Adrenal gland (tissue), 12 donors: Measurements from ENCODE around the gene BEND2. TPM values are rescaled to one million over a fixed set of nuclear protein-coding genes. Genes with fewer than 3 reads are reported as not detected.

Experiments used
- DNase-seq, 7 donors: peaks; one replicate each; pipeline ENCODE4 v3.0.0-alpha.2; 2019 to 2020
- H3K27ac ChIP-seq, 5 donors: fragments of 200-600 bp; sonication (generic) in 4 of 5; 1 replicate in 3 of 5; 2 replicates in 2 of 5; pipeline versions ENCODE4 v1.5.1 to v1.8.0; 2016 to 2020; ENCODE audit warnings: mild to moderate bottlenecking in 1 of 5
- H3K27me3 ChIP-seq: fragments of 200-600 bp; 2 replicates; pipeline ENCODE4 v1.8.0; 2021
- H3K36me3 ChIP-seq, 2 donors: fragments of 200-600 bp; replicated peaks in 1 of 2; 1 replicate in 1 of 2; 2 replicates in 1 of 2; pipeline versions ENCODE4 v1.5.1 to v1.8.0; 2018 to 2022
- H3K4me1 ChIP-seq, 2 donors: fragments of 200-600 bp; replicated peaks in 1 of 2; 1 replicate in 1 of 2; 2 replicates in 1 of 2; pipeline versions ENCODE4 v1.5.1 to v1.8.0; 2018 to 2021
- H3K4me3 ChIP-seq, 4 donors: fragments of 200-600 bp; sonication (generic) in 3 of 4; one replicate each; pipeline ENCODE4 v1.5.1; 2016 to 2018
- H3K9me3 ChIP-seq, 3 donors: fragments of 200-600 bp; sonication (generic) in 1 of 3; replicated peaks in 1 of 3; 1 replicate in 2 of 3; 2 replicates in 1 of 3; pipeline versions ENCODE4 v1.5.1 to v1.8.0; 2016 to 2021
- POLR2A ChIP-seq, 2 donors: fragments of 450-650 bp; IDR thresholded peaks; one replicate each; pipeline ENCODE4 v1.6.1; 2017; ENCODE audit warnings: antibody characterized with exemption in 2 of 2, mild to moderate bottlenecking in 2 of 2, moderate library complexity in 1 of 2
- WGBS, 4 donors: extraction: QIAGEN DNeasy Blood & Tissue Kit in 2 of 4; methylation state at CpG; one replicate each; pipeline versions ENCODE4 v1.1.5 to v1.1.7; 2013 to 2017; 5-methylcytosine and 5-hydroxymethylcytosine counted together
- intact Hi-C, 2 donors: fragments of 100-400 bp; cut with DNase I; formaldehyde crosslinking; loops; one replicate each; pipeline versions ENCODE4 v1.14.1 to v1.15.0; 2022 to 2023
- polyA plus RNA-seq, 3 donors: library from polyadenylated mRNA; stranded (reverse); fragments of 200-250 nt in 2 of 3; fragments of 350-450 nt in 1 of 3; fragmentation: Illumina TruSeq in 1 of 3; extraction: RNeasy Lipid Tissue Mini Kit (QIAGEN cat#74804) in 1 of 3; gene quantifications; one replicate each; pipeline ENCODE4 v1.2.3, GENCODE V29; 2013 to 2014
- total RNA-seq, 9 donors: library from RNA; depleted of rRNA in 4 of 9; stranded (reverse); fragments of >200 nt in 4 of 9; fragments of 120-200 nt in 1 of 9; fragmentation: NEBNext Ultra II Directional in 1 of 9; extraction: Animal tissue kit (Norgen Biotek cat#: 25700) in 1 of 9; gene quantifications; one replicate each; pipeline versions ENCODE4 v1.1.0 to v1.2.4, GENCODE V29; 2013 to 2023
- TF ChIP-seq, protein P1 (sequence below), 6 experiments: fragments of 450-650 bp in 4 of 6; fragments of 200-600 bp in 2 of 6; sonication (generic) in 1 of 6; IDR thresholded peaks; 1 replicate in 5 of 6; 2 replicates in 1 of 6; pipeline versions ENCODE4 v1.5.1 to v1.8.0; 2016 to 2021; ENCODE audit warnings: antibody characterized with exemption in 6 of 6, mild to moderate bottlenecking in 2 of 6, moderate library complexity in 1 of 6
- donor health status: healthy with polysubstance abuse.
- donor health status: Bipolar disorder and iron deficiency.
- donor health status: DM: yes; HTN: yes; CAD: no.
- donor health status: DM: no; HTN: no; CAD: no.
- donor health status: DM: no; HTN: no; CAD: no.
- donor health status: DM: yes; HTN: yes; CAD: no.

BEND2 gene
- total and polyA plus RNA-seq, 12 donors: 0.06 TPM; not detected in 11

DNA sequence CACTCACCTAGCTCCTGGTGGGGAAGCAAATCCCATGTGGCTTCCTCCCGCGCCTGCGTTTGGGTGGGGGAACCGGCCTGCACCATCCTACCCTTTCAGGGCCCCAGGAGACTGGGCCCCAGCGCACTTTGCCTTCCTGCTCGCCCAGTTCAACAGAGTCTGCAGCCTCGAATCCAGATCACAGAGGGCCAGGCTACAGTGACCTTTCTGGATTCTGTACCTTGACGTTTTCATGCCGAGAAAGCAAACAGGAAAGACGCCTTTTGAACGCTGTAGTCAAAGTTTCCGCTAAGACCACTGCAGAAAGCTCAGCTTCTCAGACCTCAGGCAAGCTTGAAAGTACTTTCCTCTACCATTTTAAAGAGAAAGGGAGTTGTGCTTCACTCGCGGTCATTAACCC, 7.4 kb upstream of the BEND2 start:
- TF ChIP-seq, protein P1, sequence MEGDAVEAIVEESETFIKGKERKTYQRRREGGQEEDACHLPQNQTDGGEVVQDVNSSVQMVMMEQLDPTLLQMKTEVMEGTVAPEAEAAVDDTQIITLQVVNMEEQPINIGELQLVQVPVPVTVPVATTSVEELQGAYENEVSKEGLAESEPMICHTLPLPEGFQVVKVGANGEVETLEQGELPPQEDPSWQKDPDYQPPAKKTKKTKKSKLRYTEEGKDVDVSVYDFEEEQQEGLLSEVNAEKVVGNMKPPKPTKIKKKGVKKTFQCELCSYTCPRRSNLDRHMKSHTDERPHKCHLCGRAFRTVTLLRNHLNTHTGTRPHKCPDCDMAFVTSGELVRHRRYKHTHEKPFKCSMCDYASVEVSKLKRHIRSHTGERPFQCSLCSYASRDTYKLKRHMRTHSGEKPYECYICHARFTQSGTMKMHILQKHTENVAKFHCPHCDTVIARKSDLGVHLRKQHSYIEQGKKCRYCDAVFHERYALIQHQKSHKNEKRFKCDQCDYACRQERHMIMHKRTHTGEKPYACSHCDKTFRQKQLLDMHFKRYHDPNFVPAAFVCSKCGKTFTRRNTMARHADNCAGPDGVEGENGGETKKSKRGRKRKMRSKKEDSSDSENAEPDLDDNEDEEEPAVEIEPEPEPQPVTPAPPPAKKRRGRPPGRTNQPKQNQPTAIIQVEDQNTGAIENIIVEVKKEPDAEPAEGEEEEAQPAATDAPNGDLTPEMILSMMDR (IDR thresholded peaks at IDR 0.05): no peak
- TF ChIP-seq POLR2A (IDR thresholded peaks at IDR 0.05): no peak
- Histone ChIP-seq H3K4me1 (no peaks in the 10 kb centered on the region), H3K36me3 (no peaks in the 10 kb centered on the region), H3K9me3 (no peaks in the 10 kb centered on the region), H3K4me3 (no peak overlapping the region), H3K27ac (no peak overlapping the region), H3K27me3 (no peaks in the 10 kb centered on the region)
- intact Hi-C loops: no loop called here
- DNase-seq: no peak
- WGBS, 4 donors: 83 to 90% (median 90%) methylated on average over 13 to 14 of the region's 14 CpGs; no CpG with 5 or more reads in 1 of the 4 donors

DNA sequence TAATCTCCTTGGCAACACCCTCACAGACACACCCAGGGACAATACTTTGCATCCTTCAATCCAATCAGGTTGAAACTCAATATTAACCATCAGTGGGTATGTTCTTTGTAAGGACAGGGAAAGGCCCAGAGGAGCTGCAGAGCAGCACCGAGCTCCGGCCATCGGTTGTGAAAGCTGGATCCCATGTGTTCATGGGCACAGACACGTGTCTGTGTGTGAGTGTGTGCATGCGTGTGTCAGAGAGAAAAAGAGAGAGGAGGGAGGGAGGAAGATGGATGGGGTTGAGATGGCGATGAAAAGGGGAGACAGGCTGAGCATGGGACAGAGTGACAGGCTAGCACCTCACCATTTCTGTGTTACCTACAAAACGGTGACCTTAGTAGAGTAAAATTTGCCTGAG, 6.8 kb upstream of the BEND2 start:
- DNase-seq: no peak
- Histone ChIP-seq H3K36me3 (no peaks in the 10 kb centered on the region), H3K4me1 (no peaks in the 10 kb centered on the region), H3K4me3 (no peak overlapping the region), H3K9me3 (no peaks in the 10 kb centered on the region), H3K27me3 (no peaks in the 10 kb centered on the region), H3K27ac (no peak overlapping the region)
- no peak for TF ChIP-seq POLR2A (IDR thresholded peaks at IDR 0.05)
- TF ChIP-seq, protein P1 (IDR thresholded peaks at IDR 0.05): no peak
- 74 to 88% (median 80%) methylated on average over 7 of the region's 7 CpGs; no CpG with 5 or more reads in 1 of the 4 donors for WGBS, 4 donors
- intact Hi-C loops: no loop called here

DNA sequence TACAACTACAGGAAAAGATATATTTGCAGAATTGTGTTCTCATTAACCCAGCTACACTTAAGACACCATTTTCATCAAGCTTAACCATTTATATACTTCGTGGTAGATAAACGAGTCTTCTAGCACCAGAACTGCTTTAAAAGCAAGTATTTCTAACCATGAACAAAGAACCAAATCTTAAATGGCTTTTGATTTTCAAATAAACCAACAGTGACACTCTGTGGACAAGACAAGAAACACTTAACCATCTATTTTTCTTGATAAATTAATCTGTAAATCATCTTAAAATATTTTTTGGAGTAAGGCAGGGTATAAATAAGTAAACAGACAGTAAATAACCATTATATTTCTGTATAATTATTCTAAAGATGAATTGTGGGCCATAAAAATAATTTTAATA, 10.2 kb downstream of the BEND2 start:
- peaks cover 4% of the 10 kb centered on the region for H3K27me3 ChIP-seq
- TF ChIP-seq, protein P1 (IDR thresholded peaks at IDR 0.05): peak; percentile 13 to 56 (median 43)
- TF ChIP-seq POLR2A (IDR thresholded peaks at IDR 0.05): no peak
- no peak overlapping the region for H3K27ac ChIP-seq
- intact Hi-C loops: no loop called here
- no peak for DNase-seq
- no peak overlapping the region for H3K4me3 ChIP-seq
- no peaks in the 10 kb centered on the region for H3K4me1 ChIP-seq
- WGBS, 4 donors: 5 to 23% (median 18%) methylated on average over 2 of the region's 2 CpGs
- no peaks in the 10 kb centered on the region for H3K9me3 ChIP-seq
- H3K36me3 ChIP-seq: no peaks in the 10 kb centered on the region

DNA sequence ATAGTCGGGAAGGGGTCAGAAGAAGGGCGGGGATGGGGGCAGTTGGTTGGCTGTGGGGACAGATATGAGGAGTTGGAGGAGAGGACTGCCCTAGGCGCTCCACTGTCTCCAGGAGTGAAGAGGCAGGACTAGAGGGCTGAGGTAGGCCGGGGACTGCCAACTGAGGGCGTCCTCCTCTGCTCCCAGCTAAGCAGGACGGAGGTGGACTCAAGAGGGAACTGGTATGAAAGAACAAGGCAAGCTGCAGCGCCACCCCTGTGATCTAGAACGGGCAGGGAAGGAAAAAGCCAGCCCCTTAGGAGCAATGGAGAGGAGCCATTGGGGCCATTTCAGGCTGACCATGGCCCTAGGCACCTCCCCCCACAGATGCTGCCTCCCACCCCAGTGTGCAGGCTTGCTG, 14.0 kb downstream of the BEND2 start:
- intact Hi-C loops: loop anchor here in 1 of 2 donors (10.0 kb wide), 1 partner anchor 422 kb away; no protein-coding TSS in a partner anchor

More for the DNA sequence above, 14.0 kb downstream of the BEND2 start:
- no peaks in the 10 kb centered on the region for H3K9me3 ChIP-seq
- no peak overlapping the region for H3K4me3 ChIP-seq
- no peaks in the 10 kb centered on the region for H3K36me3 ChIP-seq
- 65 to 92% (median 79%) methylated on average over 6 to 8 of the region's 8 CpGs for WGBS, 4 donors
- H3K27ac ChIP-seq: no peak overlapping the region
- no peaks in the 10 kb centered on the region for H3K27me3 ChIP-seq
- TF ChIP-seq, protein P1 (IDR thresholded peaks at IDR 0.05): no peak
- no peak for TF ChIP-seq POLR2A (IDR thresholded peaks at IDR 0.05)
- no peak for DNase-seq
- no peaks in the 10 kb centered on the region for H3K4me1 ChIP-seq
